Nephron progenitor cell (in vitro differentiated cells): ENCODE measurements around the gene MRPS26.

Source experiments
- DNase-seq: peaks from one replicate; pipeline ENCODE4 v3.0.0; 2021
- H3K27ac Mint-ChIP-seq: 2 replicates; pipeline ENCODE4 v1.8.0; 2021; ENCODE audit warnings: mild to moderate bottlenecking, moderate library complexity, mixed read lengths
- H3K27me3 Mint-ChIP-seq: 2 replicates; pipeline ENCODE4 v1.8.0; 2021; ENCODE audit warnings: mild to moderate bottlenecking, low read depth, mixed read lengths; ENCODE audit not compliant: poor library complexity
- H3K36me3 Mint-ChIP-seq: 2 replicates; pipeline ENCODE4 v1.8.0; 2021; ENCODE audit warnings: low read depth, mixed read lengths
- H3K4me1 Mint-ChIP-seq: 2 replicates; pipeline ENCODE4 v1.8.0; 2021; ENCODE audit warnings: mixed read lengths
- H3K4me3 Mint-ChIP-seq: 2 replicates; pipeline ENCODE4 v1.8.0; 2021; ENCODE audit warnings: mild to moderate bottlenecking, moderate library complexity, mixed read lengths
- H3K9me3 Mint-ChIP-seq: 2 replicates; pipeline ENCODE4 v1.8.0; 2021; ENCODE audit warnings: mild to moderate bottlenecking, moderate library complexity, mixed read lengths
- CTCF ChIP-seq: fragments of 200-600 bp; sonication (generic); IDR thresholded peaks from 2 replicates; pipeline ENCODE4 v1.5.0; 2021; ENCODE audit warnings: antibody characterized with exemption

The MRPS26 gene

GRCh38 chr20:3092611-3093379 is 46.9 kb downstream of the MRPS26 start:
- no peak for TF ChIP-seq CTCF
- DNase-seq: peak; percentile 48
- H3K4me3 Mint-ChIP-seq: peak overlapping the region; percentile 80

GRCh38 chr20:3093861-3094361 is 48.1 kb downstream of the MRPS26 start:
- H3K4me3 Mint-ChIP-seq: no peak overlapping the region
- no peak for TF ChIP-seq CTCF
- H3K9me3 Mint-ChIP-seq: peaks cover 5% of the 10 kb centered on the region
- H3K4me1 Mint-ChIP-seq: peaks cover 4% of the 10 kb centered on the region
- H3K27ac Mint-ChIP-seq: no peak overlapping the region
- DNase-seq: no peak
- peaks cover 61% of the 10 kb centered on the region for H3K27me3 Mint-ChIP-seq
- no peaks in the 10 kb centered on the region for H3K36me3 Mint-ChIP-seq

More at GRCh38 chr20:3092611-3093379, 46.9 kb downstream of the MRPS26 start:
- H3K9me3 Mint-ChIP-seq: peaks cover 5% of the 10 kb centered on the region
- no peaks in the 10 kb centered on the region for H3K36me3 Mint-ChIP-seq
- no peak overlapping the region for H3K27ac Mint-ChIP-seq
- peaks cover 4% of the 10 kb centered on the region for H3K4me1 Mint-ChIP-seq
- H3K27me3 Mint-ChIP-seq: peaks cover 68% of the 10 kb centered on the region

- Mint-ChIP-seq H3K9me3 (no peaks in the 10 kb centered on the region), H3K36me3 (no peaks in the 10 kb centered on the region), H3K4me3 (no peak overlapping the region), H3K27ac (no peak overlapping the region), H3K27me3 (peaks cover 57% of the 10 kb centered on the region), H3K4me1 (peaks cover 4% of the 10 kb centered on the region)
- no peak for TF ChIP-seq CTCF
- no peak for DNase-seq
Measured at GRCh38 chr20:3094848-3095629, 49.2 kb downstream of the MRPS26 start.
